WTC11 (cell line): ENCODE measurements around the gene CAD.

Experiments used
- ZBTB21 ChIP-seq: sonication (generic); formaldehyde crosslinking; IDR thresholded peaks from 2 replicates; pipeline ENCODE4 v1.8.1; 2023; ENCODE audit warnings: mild to moderate bottlenecking, missing genetic modification reagents, borderline replicate concordance
- TF ChIP-seq, protein P1 (sequence below): sonication (generic); formaldehyde crosslinking; IDR thresholded peaks from 2 replicates; pipeline ENCODE4 v1.8.1; 2023; ENCODE audit warnings: mild to moderate bottlenecking, missing genetic modification reagents
- TF ChIP-seq, protein P2 (sequence below): fragments of 200-600 bp; IDR thresholded peaks from 2 replicates; pipeline ENCODE4 v1.8.0; 2022; ENCODE audit warnings: antibody characterized with exemption

DNA sequence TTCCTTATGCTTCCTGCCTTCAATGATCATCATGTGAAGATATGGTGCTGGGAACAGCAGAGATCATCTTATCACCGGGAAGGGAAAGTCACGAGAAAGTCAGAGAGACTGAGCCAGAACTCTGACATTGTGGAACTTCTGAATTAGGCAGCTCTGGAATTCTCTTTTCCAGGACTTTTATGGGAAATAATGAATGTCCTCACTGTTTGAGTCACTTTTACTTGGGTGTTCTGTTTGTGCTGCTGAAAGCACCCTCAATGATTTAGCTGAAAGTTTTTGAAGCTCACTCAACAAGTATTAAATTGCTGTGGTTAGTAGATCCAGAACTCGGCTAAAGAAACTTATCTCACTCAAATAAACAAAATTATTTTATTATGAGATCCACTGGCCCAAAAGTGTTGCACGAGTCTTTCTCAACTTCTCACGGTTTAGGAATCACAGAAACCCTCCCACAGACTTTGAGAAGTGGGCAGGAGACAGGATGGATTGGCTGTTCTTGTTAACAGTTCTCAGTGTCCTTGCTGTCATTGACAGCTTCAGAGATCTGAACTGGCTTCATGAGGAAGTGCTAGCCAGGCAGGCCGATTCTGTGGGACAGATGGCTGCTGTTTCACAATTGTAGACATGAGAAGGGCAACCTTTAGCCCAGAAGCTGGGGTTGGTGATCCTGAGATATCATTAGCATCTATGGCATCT lies 31.7 kb upstream of the CAD start:
- TF ChIP-seq, protein P1, sequence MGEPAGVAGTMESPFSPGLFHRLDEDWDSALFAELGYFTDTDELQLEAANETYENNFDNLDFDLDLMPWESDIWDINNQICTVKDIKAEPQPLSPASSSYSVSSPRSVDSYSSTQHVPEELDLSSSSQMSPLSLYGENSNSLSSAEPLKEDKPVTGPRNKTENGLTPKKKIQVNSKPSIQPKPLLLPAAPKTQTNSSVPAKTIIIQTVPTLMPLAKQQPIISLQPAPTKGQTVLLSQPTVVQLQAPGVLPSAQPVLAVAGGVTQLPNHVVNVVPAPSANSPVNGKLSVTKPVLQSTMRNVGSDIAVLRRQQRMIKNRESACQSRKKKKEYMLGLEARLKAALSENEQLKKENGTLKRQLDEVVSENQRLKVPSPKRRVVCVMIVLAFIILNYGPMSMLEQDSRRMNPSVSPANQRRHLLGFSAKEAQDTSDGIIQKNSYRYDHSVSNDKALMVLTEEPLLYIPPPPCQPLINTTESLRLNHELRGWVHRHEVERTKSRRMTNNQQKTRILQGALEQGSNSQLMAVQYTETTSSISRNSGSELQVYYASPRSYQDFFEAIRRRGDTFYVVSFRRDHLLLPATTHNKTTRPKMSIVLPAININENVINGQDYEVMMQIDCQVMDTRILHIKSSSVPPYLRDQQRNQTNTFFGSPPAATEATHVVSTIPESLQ (CRISPR knock-in tag) = no peak
- TF ChIP-seq, protein P2, sequence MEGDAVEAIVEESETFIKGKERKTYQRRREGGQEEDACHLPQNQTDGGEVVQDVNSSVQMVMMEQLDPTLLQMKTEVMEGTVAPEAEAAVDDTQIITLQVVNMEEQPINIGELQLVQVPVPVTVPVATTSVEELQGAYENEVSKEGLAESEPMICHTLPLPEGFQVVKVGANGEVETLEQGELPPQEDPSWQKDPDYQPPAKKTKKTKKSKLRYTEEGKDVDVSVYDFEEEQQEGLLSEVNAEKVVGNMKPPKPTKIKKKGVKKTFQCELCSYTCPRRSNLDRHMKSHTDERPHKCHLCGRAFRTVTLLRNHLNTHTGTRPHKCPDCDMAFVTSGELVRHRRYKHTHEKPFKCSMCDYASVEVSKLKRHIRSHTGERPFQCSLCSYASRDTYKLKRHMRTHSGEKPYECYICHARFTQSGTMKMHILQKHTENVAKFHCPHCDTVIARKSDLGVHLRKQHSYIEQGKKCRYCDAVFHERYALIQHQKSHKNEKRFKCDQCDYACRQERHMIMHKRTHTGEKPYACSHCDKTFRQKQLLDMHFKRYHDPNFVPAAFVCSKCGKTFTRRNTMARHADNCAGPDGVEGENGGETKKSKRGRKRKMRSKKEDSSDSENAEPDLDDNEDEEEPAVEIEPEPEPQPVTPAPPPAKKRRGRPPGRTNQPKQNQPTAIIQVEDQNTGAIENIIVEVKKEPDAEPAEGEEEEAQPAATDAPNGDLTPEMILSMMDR = no peak
- TF ChIP-seq ZBTB21 (CRISPR knock-in tag) = no peak
